ENCODE results near the gene MOV10. TPM values are rescaled to one million over a fixed set of nuclear protein-coding genes. Genes with fewer than 3 reads are reported as not detected.

The MOV10 gene
- total RNA-seq, 1 experiment from 2014 or later: 57.1 TPM

DNA sequence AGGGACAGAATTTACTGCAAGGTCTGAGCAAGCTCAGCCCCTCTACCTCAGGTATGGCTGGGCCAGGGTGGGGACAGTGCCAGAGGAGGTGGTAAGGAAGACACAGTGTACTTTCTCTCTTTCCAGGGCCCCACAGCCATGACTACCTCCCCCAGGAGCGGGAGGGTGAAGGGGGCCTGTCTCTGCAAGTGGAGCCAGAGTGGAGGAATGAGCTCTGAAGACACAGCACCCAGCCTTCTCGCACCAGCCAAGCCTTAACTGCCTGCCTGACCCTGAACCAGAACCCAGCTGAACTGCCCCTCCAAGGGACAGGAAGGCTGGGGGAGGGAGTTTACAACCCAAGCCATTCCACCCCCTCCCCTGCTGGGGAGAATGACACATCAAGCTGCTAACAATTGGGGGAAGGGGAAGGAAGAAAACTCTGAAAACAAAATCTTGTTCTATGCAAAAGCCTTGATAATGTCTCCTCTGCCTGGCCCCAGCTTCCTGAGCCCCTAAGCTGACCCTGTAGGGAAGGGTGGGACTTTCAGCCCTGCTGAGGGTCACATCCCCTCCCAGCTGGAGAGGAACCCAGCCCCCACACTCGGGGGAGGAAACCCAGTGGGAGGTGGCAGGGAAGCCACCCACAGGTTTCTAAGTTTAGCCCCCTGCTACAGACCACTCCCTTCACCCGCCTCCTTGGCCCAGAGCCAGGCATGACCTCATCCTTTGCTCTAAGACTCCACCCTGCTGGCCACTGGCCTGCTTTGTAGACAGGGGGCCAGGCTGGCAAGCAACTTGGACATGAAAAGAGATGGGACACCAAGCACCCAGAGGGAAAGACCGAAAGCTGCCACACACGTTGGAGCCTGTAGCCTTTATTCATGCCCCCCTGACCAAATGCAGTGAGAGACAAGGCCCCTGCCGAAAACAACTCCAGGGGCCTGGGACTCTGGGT lies 26.1 kb downstream of the MOV10 start:
- peaks cover 11% of the 10 kb centered on the region for H3K36me3 ChIP-seq (replicated peaks; ENCODE audit: control insufficient read depth, insufficient read depth, low read length)
- H3K27me3 ChIP-seq (ENCODE audit: control insufficient read depth, insufficient read depth, low read length): peaks cover 32% of the 10 kb centered on the region
- no peak overlapping the region for H3K4me3 ChIP-seq (ENCODE audit: insufficient read depth, low read depth, low read length)
- peak; percentile 86 for DNase-seq

DNA sequence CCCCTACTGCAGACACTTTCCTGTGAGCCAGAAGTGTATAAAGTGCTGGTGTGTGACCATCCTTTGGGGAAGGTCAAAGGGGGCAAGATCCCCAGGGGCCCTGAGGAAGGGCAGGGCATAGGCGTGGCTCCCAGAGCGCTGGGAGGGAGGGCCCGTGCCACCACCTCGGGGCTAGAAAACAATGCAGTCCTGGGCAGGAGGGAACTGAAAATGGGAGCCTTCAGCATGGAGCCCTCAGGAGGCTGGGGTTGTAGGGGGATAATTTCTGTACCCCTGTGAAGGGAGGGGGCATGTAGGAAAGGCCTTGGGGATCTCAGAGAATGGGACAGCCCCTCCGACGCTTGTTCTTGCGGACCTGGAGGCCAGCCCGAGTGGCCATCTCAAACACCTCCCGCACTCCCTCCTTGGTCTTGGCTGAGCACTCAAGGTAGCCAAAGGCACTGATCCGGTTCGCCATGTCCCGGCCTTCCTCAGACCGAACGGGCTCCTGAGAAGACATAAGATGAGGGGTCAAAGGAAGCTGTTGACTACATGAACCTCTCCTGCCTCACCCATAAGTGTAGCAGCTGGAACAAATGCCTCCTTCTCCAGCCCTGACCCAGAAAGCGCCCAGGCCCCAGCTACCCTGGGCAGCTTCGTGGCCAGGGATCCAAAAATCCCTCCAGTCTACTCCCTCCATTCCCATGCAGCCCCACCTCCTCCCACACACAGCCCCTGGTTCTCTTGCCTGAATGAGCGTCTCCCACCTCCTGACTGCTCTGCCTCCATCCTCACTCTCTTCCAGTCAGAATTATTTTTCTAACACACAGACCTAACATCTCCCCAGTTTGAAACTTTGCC lies 27.0 kb downstream of the MOV10 start:
- H3K27me3 ChIP-seq (ENCODE audit: control insufficient read depth, insufficient read depth, low read length): peaks cover 38% of the 10 kb centered on the region
- no peak for DNase-seq
- H3K36me3 ChIP-seq (replicated peaks; ENCODE audit: control insufficient read depth, insufficient read depth, low read length): peaks cover 11% of the 10 kb centered on the region

GRCh38 chr1:112702067-112702395 lies 27.6 kb downstream of the MOV10 start:
- Histone ChIP-seq H3K4me3 (ENCODE audit: insufficient read depth, low read depth, low read length) (no peak overlapping the region), H3K36me3 (replicated peaks; ENCODE audit: control insufficient read depth, insufficient read depth, low read length) (peaks cover 7% of the 10 kb centered on the region), H3K27me3 (ENCODE audit: control insufficient read depth, insufficient read depth, low read length) (peaks cover 38% of the 10 kb centered on the region)
- no peak for DNase-seq

More for the DNA sequence above, 27.0 kb downstream of the MOV10 start:
- no peak overlapping the region for H3K4me3 ChIP-seq (ENCODE audit: insufficient read depth, low read depth, low read length)

- no peak overlapping the region for H3K4me3 ChIP-seq (ENCODE audit: insufficient read depth, low read depth, low read length)
- no peak for DNase-seq
- H3K36me3 ChIP-seq (replicated peaks; ENCODE audit: control insufficient read depth, insufficient read depth, low read length): peaks cover 7% of the 10 kb centered on the region
- peaks cover 41% of the 10 kb centered on the region for H3K27me3 ChIP-seq (ENCODE audit: control insufficient read depth, insufficient read depth, low read length)
These were observed 28.2 kb downstream of the MOV10 start for GRCh38 chr1:112702420-112703261.

DNA sequence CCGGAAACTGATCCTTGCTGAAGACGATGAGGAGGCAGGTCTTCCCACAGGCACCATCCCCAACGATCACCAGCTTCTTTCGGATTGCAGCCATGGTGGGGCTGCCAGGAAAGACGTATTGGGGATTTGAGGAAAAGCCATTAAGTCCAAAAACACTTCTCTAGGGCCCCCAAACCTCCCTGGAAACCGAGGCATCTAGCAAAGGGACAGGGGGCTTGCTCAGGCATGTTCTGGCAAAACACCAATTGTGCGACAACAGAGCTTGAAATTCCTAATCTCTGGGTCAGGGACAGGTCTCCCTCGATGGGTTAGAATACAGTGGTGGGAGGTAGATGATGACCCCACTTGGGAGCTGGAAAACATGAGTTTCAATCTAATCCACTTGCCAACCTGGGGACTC lies 29.2 kb downstream of the MOV10 start:
- DNase-seq: no peak
- no peak overlapping the region for H3K4me3 ChIP-seq (ENCODE audit: insufficient read depth, low read depth, low read length)
- H3K27me3 ChIP-seq (ENCODE audit: control insufficient read depth, insufficient read depth, low read length): peaks cover 43% of the 10 kb centered on the region
- H3K36me3 ChIP-seq (replicated peaks; ENCODE audit: control insufficient read depth, insufficient read depth, low read length): peaks cover 5% of the 10 kb centered on the region

- peak overlapping the region; percentile 20 for H3K4me3 ChIP-seq (ENCODE audit: insufficient read depth, low read depth, low read length)
- peaks cover 3% of the 10 kb centered on the region for H3K36me3 ChIP-seq (replicated peaks; ENCODE audit: control insufficient read depth, insufficient read depth, low read length)
- no peak for DNase-seq
- H3K27me3 ChIP-seq (ENCODE audit: control insufficient read depth, insufficient read depth, low read length): peaks cover 40% of the 10 kb centered on the region
These were observed 30.0 kb downstream of the MOV10 start for GRCh38 chr1:112704391-112704933.

DNA sequence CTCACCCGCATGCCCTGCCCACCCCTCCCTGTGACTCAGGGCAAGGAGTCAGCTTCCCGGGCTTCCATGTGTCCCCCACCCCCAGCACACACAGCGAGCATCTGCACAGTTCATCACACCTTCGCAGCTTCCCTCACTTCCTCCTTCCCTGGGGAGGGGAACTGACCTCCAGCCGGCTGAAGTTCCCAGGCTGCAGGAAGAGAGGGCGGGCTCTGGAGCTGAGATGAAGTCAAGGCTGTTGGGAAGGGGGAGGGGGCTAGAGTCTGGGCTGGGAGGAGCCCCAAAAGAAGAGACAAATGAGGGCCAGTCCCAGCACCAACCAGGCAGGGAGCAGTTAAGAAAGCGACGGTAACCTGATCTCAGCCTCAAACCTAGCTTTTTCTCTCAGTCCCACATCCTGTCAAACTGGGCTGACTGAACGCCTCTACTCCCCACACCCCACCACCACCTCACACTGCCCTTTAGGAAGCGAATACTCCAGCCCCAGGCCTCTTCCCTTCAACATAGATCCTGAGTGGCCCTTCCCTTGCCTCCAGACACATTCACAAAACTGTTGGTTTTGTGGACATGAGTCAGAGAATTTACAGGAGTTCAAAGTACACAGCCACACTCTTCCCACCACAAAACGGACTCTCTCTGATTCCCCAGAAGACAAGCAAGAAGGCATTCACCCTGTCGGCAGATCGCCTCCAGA lies 30.6 kb downstream of the MOV10 start:
- DNase-seq: peak; percentile 96
- H3K4me3 ChIP-seq (ENCODE audit: insufficient read depth, low read depth, low read length): peak overlapping the region; percentile 92
- peaks cover 34% of the 10 kb centered on the region for H3K27me3 ChIP-seq (ENCODE audit: control insufficient read depth, insufficient read depth, low read length)
- H3K36me3 ChIP-seq (replicated peaks; ENCODE audit: control insufficient read depth, insufficient read depth, low read length): no peaks in the 10 kb centered on the region; the same call in none of the 2 replicates

DNA sequence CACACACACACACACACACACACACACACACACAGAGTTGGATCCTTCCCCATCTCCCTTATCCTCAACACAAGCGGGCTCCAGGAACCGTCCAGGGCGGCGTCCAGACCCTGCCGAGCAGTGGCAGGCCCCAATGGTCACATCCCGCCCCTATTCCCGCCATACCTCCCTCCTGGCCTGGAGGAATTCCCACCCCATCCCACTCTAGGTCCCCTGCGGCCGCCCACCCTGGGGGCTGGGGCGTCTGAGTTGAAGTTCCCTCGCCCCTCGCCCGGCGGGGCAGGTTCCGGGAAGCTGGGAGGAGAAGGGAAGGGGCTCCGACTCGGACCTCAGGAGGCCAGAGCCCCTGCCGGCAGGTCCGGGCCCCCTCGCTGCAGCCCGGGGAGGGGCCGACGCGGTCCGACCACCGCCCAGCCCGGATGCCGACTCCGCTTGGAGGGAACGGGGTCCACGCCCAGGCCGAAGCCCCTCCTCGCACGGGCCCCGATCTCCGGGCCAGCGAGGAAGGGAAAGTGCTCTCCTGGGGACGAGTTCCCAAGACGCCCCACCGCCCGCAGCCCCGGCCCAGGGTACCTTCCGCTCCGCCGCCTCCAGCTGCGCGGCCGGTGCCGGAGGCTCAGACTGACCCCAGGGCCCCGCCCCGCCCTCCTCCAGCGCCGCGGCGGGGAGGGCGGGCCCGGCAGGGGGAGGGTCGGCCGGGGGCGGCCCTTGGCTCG lies 32.2 kb downstream of the MOV10 start, which contains the start of gene RHOC:
RHOC (minus strand) TSS at position 623 of the 716 bp plus-strand sequence. CDS start 3,328 bp downstream, outside the sequence.
- peaks cover 3% of the 10 kb centered on the region for H3K36me3 ChIP-seq (replicated peaks; ENCODE audit: control insufficient read depth, insufficient read depth, low read length)
- H3K27me3 ChIP-seq (ENCODE audit: control insufficient read depth, insufficient read depth, low read length): peaks cover 40% of the 10 kb centered on the region
- DNase-seq: peak; percentile 97
- H3K4me3 ChIP-seq (ENCODE audit: insufficient read depth, low read depth, low read length): peak within 1 kb of the TSS; percentile 92

- peak; percentile 97 for DNase-seq
- H3K4me3 ChIP-seq (ENCODE audit: insufficient read depth, low read depth, low read length): peak overlapping the region; percentile 92
- H3K36me3 ChIP-seq (replicated peaks; ENCODE audit: control insufficient read depth, insufficient read depth, low read length): peaks cover 3% of the 10 kb centered on the region
- peaks cover 37% of the 10 kb centered on the region for H3K27me3 ChIP-seq (ENCODE audit: control insufficient read depth, insufficient read depth, low read length)
These were observed 33.0 kb downstream of the MOV10 start for GRCh38 chr1:112707221-112708001.

DNA sequence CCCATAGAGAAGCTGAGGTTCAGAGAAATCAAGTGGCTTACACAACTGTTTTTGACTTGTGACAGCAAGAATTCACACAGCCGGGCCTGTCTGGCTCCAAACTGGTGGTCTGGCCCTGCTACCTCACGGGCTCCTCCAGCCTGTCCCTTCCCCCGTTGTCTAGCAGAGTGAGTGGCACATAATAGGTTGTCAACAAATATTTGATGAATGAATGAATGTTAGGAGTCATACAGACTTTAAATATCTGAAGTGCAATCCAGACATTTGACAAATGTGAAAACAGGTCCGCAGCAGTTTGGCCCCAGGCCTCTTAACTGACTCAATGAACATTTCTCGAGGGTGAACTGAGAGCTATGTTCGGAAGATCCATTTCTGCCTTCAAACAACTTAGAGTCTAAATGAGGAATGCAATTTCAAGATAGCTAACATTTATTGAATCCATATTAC lies 33.6 kb downstream of the MOV10 start:
- Histone ChIP-seq H3K4me3 (ENCODE audit: insufficient read depth, low read depth, low read length) (no peak overlapping the region), H3K36me3 (replicated peaks; ENCODE audit: control insufficient read depth, insufficient read depth, low read length) (peaks cover 3% of the 10 kb centered on the region), H3K27me3 (ENCODE audit: control insufficient read depth, insufficient read depth, low read length) (peaks cover 33% of the 10 kb centered on the region)
- no peak for DNase-seq

- peaks cover 34% of the 10 kb centered on the region for H3K27me3 ChIP-seq (ENCODE audit: control insufficient read depth, insufficient read depth, low read length)
- peaks cover 3% of the 10 kb centered on the region for H3K36me3 ChIP-seq (replicated peaks; ENCODE audit: control insufficient read depth, insufficient read depth, low read length)
- H3K4me3 ChIP-seq (ENCODE audit: insufficient read depth, low read depth, low read length): no peak overlapping the region
- no peak for DNase-seq
These were observed 34.0 kb downstream of the MOV10 start for GRCh38 chr1:112708489-112708888.

- H3K36me3 ChIP-seq (replicated peaks; ENCODE audit: control insufficient read depth, insufficient read depth, low read length): peaks cover 3% of the 10 kb centered on the region
- DNase-seq: no peak
- no peak overlapping the region for H3K4me3 ChIP-seq (ENCODE audit: insufficient read depth, low read depth, low read length)
- H3K27me3 ChIP-seq (ENCODE audit: control insufficient read depth, insufficient read depth, low read length): peaks cover 38% of the 10 kb centered on the region
These were observed 35.7 kb downstream of the MOV10 start for GRCh38 chr1:112710159-112710558.
